Measurements from ENCODE around the gene SEL1L3.
"Not testable (repeated sequence)": the region's sequence is repeated elsewhere in the genome, so short reads cannot be mapped to it uniquely, and the experiment has no call there.

The SEL1L3 gene

GRCh38 chr4:25879991-25880651 is 17.3 kb upstream of the SEL1L3 start:
- DNase-seq (ENCODE audit: low read depth in 4 of 4, low spot score in 1 of 4), result no peak

- no peak for DNase-seq (ENCODE audit: low read depth in 4 of 4, low spot score in 1 of 4)
Measured at GRCh38 chr4:25879587-25879986, 16.8 kb upstream of the SEL1L3 start.

- no peak for DNase-seq (ENCODE audit: low read depth in 4 of 4, low spot score in 1 of 4)
Measured at GRCh38 chr4:25879091-25879584, 16.4 kb upstream of the SEL1L3 start.

GRCh38 chr4:25878676-25879075 is 15.9 kb upstream of the SEL1L3 start:
- DNase-seq (ENCODE audit: low read depth in 4 of 4, low spot score in 1 of 4), result no peak

- no peak for DNase-seq (ENCODE audit: low read depth in 4 of 4, low spot score in 1 of 4)
Measured at GRCh38 chr4:25875281-25875745, 12.5 kb upstream of the SEL1L3 start.

GRCh38 chr4:25874655-25875054 is 11.9 kb upstream of the SEL1L3 start:
- DNase-seq (ENCODE audit: low read depth in 4 of 4, low spot score in 1 of 4), result no peak

GRCh38 chr4:25873632-25874129 is 10.9 kb upstream of the SEL1L3 start:
- DNase-seq (ENCODE audit: low read depth in 4 of 4, low spot score in 1 of 4), result no peak

- DNase-seq (ENCODE audit: low read depth in 4 of 4, low spot score in 1 of 4), result no peak
Measured at GRCh38 chr4:25872851-25873631, 10.3 kb upstream of the SEL1L3 start.

- DNase-seq (ENCODE audit: low read depth in 4 of 4, low spot score in 1 of 4), result no peak
Measured at GRCh38 chr4:25870081-25870480, 7.3 kb upstream of the SEL1L3 start.

GRCh38 chr4:25867781-25868294 is 5.0 kb upstream of the SEL1L3 start:
- no peak for DNase-seq (ENCODE audit: low read depth in 4 of 4, low spot score in 1 of 4)

GRCh38 chr4:25866401-25866800 is 3.6 kb upstream of the SEL1L3 start:
- not testable (repeated sequence) for DNase-seq (ENCODE audit: low read depth in 4 of 4, low spot score in 1 of 4)

- no peak for DNase-seq (ENCODE audit: low read depth in 4 of 4, low spot score in 1 of 4)
Measured at GRCh38 chr4:25865586-25865985, 2.8 kb upstream of the SEL1L3 start.

GRCh38 chr4:25863831-25864418 is 1.1 kb upstream of the SEL1L3 start:
- DNase-seq (ENCODE audit: low read depth in 4 of 4, low spot score in 1 of 4), result no peak

- no peak for DNase-seq (ENCODE audit: low read depth in 4 of 4, low spot score in 1 of 4)
Measured at GRCh38 chr4:25863347-25863784, 578 bp upstream of the SEL1L3 start.

- DNase-seq (ENCODE audit: low read depth in 4 of 4, low spot score in 1 of 4), result peak in 2 of 4 experiments; percentile 13 to 17
Measured at GRCh38 chr4:25861951-25862410, 807 bp downstream of the SEL1L3 start.

- DNase-seq (ENCODE audit: low read depth in 4 of 4, low spot score in 1 of 4), result no peak
Measured at GRCh38 chr4:25861280-25861950, 1.4 kb downstream of the SEL1L3 start.

- no peak for DNase-seq (ENCODE audit: low read depth in 4 of 4, low spot score in 1 of 4)
Measured at GRCh38 chr4:25860586-25861279, 2.1 kb downstream of the SEL1L3 start.

- DNase-seq (ENCODE audit: low read depth in 4 of 4, low spot score in 1 of 4), result no peak
Measured at GRCh38 chr4:25859429-25860148, 3.2 kb downstream of the SEL1L3 start.

GRCh38 chr4:25857851-25858400 is 4.9 kb downstream of the SEL1L3 start:
- DNase-seq (ENCODE audit: low read depth in 4 of 4, low spot score in 1 of 4), result no peak

Data from stimulated activated CD4-positive, alpha-beta T cell treated with anti-CD3 and anti-CD28 coated beads, Interleukin-1b, Interleukin-23, amount 100 ng/mL, for 24 hours (primary cell).